H9 (cell line): ENCODE measurements around the gene NHSL1. TPM values are rescaled to one million over a fixed set of nuclear protein-coding genes. Genes with fewer than 3 reads are reported as not detected.

Experiments
- DNase-seq: peaks from one replicate; pipeline ENCODE4 v3.0.0-alpha.2; 2017
- H2AFZ ChIP-seq: one replicate; pipeline ENCODE4 v1.6.1; 2013; ENCODE audit warnings: mild to moderate bottlenecking, low read length, control low read depth, moderate library complexity
- H2AK5ac ChIP-seq: 2 replicates; pipeline ENCODE4 v1.6.1; 2013; ENCODE audit warnings: low read length, control low read depth, mixed read lengths; ENCODE audit not compliant: insufficient read length
- H2BK120ac ChIP-seq: one replicate; pipeline ENCODE4 v1.6.1; 2013; ENCODE audit warnings: low read depth, mild to moderate bottlenecking, low read length, control low read depth, inconsistent platforms; ENCODE audit not compliant: poor library complexity, severe bottlenecking
- H2BK12ac ChIP-seq: 2 replicates; pipeline ENCODE4 v1.6.1; 2013; ENCODE audit warnings: low read length, control low read depth, mixed read lengths, low read depth; ENCODE audit not compliant: insufficient read length
- H2BK15ac ChIP-seq: 2 replicates; pipeline ENCODE4 v1.6.1; 2013; ENCODE audit warnings: low read depth, low read length, control low read depth
- H2BK20ac ChIP-seq: one replicate; pipeline ENCODE4 v1.6.1; 2013; ENCODE audit warnings: low read depth, mild to moderate bottlenecking, low read length, control low read depth, inconsistent platforms; ENCODE audit not compliant: poor library complexity, severe bottlenecking
- H2BK5ac ChIP-seq: 2 replicates; pipeline ENCODE4 v1.6.1; 2013; ENCODE audit warnings: low read length, control low read depth, mixed read lengths; ENCODE audit not compliant: insufficient read length
- H3K14ac ChIP-seq: 2 replicates; pipeline ENCODE4 v1.6.1; 2013; ENCODE audit warnings: low read length, control low read depth; ENCODE audit not compliant: insufficient read depth
- H3K18ac ChIP-seq: 2 replicates; pipeline ENCODE4 v1.6.1; 2013; ENCODE audit warnings: low read depth, mild to moderate bottlenecking, mixed read lengths, low read length, control low read depth; ENCODE audit not compliant: insufficient read length
- H3K23ac ChIP-seq: 2 replicates; pipeline ENCODE4 v1.6.1; 2013; ENCODE audit warnings: low read length, control low read depth, mixed read lengths, low read depth; ENCODE audit not compliant: insufficient read length
- H3K23me2 ChIP-seq: 2 replicates; pipeline ENCODE4 v1.6.1; 2013; ENCODE audit warnings: low read depth, mild to moderate bottlenecking, mixed read lengths, low read length, control low read depth; ENCODE audit not compliant: insufficient read length, poor library complexity, severe bottlenecking
- H3K27ac ChIP-seq: 2 replicates; pipeline ENCODE4 v1.5.1; 2013; ENCODE audit warnings: low read length, control low read depth, mixed read lengths, low read depth; ENCODE audit not compliant: insufficient read length
- H3K27me3 ChIP-seq: 2 replicates; pipeline ENCODE4 v1.6.1; 2013; ENCODE audit warnings: low read length, control low read depth, inconsistent platforms; ENCODE audit not compliant: insufficient read depth
- H3K4ac ChIP-seq: 2 replicates; pipeline ENCODE4 v1.6.1; 2013; ENCODE audit warnings: low read depth, mild to moderate bottlenecking, control low read depth, inconsistent platforms, low read length, moderate library complexity
- H3K4me1 ChIP-seq: 2 replicates; pipeline ENCODE4 v1.6.1; 2013; ENCODE audit warnings: low read length, control low read depth, inconsistent platforms; ENCODE audit not compliant: insufficient read depth
- H3K4me2 ChIP-seq: 2 replicates; pipeline ENCODE4 v1.6.1; 2013; ENCODE audit warnings: low read length, control low read depth, mixed read lengths; ENCODE audit not compliant: insufficient read length, insufficient read depth
- H3K56ac ChIP-seq: 2 replicates; pipeline ENCODE4 v1.6.1; 2013; ENCODE audit warnings: low read depth, mild to moderate bottlenecking, mixed read lengths, low read length, control low read depth; ENCODE audit not compliant: insufficient read length
- H3K79me1 ChIP-seq: 2 replicates; pipeline ENCODE4 v1.6.1; 2013; ENCODE audit warnings: low read depth, mild to moderate bottlenecking, moderate library complexity, low read length, control low read depth, inconsistent platforms; ENCODE audit not compliant: insufficient read depth, poor library complexity, severe bottlenecking
- H3K79me2 ChIP-seq: 2 replicates; pipeline ENCODE4 v1.6.1; 2013; ENCODE audit warnings: low read length, control low read depth, inconsistent platforms; ENCODE audit not compliant: insufficient read depth
- H3K9ac ChIP-seq: 2 replicates; pipeline ENCODE4 v1.6.1; 2013; ENCODE audit warnings: low read length, control low read depth, mixed read lengths; ENCODE audit not compliant: insufficient read length; ENCODE audit errors: extremely low read depth
- H3K9me3 ChIP-seq: one replicate; pipeline ENCODE4 v1.6.1; 2013; ENCODE audit warnings: low read depth, low read length, inconsistent platforms; ENCODE audit not compliant: control insufficient read depth
- H3T11ph ChIP-seq: one replicate; pipeline ENCODE4 v1.6.1; 2013; ENCODE audit warnings: mild to moderate bottlenecking, low read length, control low read depth, inconsistent platforms
- H4K20me1 ChIP-seq: one replicate; pipeline ENCODE4 v1.6.1; 2013; ENCODE audit not compliant: control insufficient read depth, insufficient read length, insufficient read depth
- H4K5ac ChIP-seq: 2 replicates; pipeline ENCODE4 v1.6.1; 2013; ENCODE audit warnings: low read depth, mild to moderate bottlenecking, mixed read lengths, low read length, control low read depth; ENCODE audit not compliant: insufficient read length
- H4K8ac ChIP-seq: replicated peaks from 2 replicates; pipeline ENCODE4 v1.6.1; 2013; ENCODE audit warnings: low read length, control low read depth, mixed read lengths, low read depth; ENCODE audit not compliant: insufficient read length
- H4K91ac ChIP-seq: 2 replicates; pipeline ENCODE4 v1.6.1; 2013; ENCODE audit warnings: low read depth, mild to moderate bottlenecking, moderate library complexity, mixed read lengths, low read length, control low read depth; ENCODE audit not compliant: insufficient read length
- H3K27ac Mint-ChIP-seq, 3 experiments: 2 replicates in 2 of 3; 3 replicates in 1 of 3; pipeline ENCODE4 v1.8.0; 2020 to 2021; ENCODE audit warnings: mixed read lengths in 3 of 3, mild to moderate bottlenecking in 1 of 3, moderate library complexity in 1 of 3
- H3K27me3 Mint-ChIP-seq: 2 replicates; pipeline ENCODE4 v1.8.0; 2021; ENCODE audit warnings: low read depth, mild to moderate bottlenecking, moderate library complexity, mixed read lengths
- H3K36me3 Mint-ChIP-seq, 3 experiments: 2 replicates in 2 of 3; 3 replicates in 1 of 3; pipeline ENCODE4 v1.8.0; 2020 to 2021; ENCODE audit warnings: low read depth in 3 of 3, mixed read lengths in 3 of 3; ENCODE audit not compliant: insufficient read depth in 1 of 3
- H3K4me1 Mint-ChIP-seq, 2 experiments: 2 replicates each; pipeline ENCODE4 v1.8.0; 2020; ENCODE audit warnings: mixed read lengths in 2 of 2
- H3K4me3 Mint-ChIP-seq, 2 experiments: 2 replicates in 1 of 2; 3 replicates in 1 of 2; pipeline ENCODE4 v1.8.0; 2020 to 2021; ENCODE audit warnings: mild to moderate bottlenecking in 2 of 2, mixed read lengths in 2 of 2, moderate library complexity in 1 of 2
- H3K9me3 Mint-ChIP-seq, 2 experiments: 2 replicates in 1 of 2; 3 replicates in 1 of 2; pipeline ENCODE4 v1.8.0; 2020; ENCODE audit warnings: mild to moderate bottlenecking in 2 of 2, mixed read lengths in 2 of 2, moderate library complexity in 1 of 2
- CTCF ChIP-seq: fragments of 200-600 bp; sonication (generic); conservative IDR thresholded peaks from 3 replicates; pipeline ENCODE4 v1.8.0; 2021; ENCODE audit warnings: antibody characterized with exemption, mild to moderate bottlenecking
- WGBS: extraction: QIAGEN DNeasy Blood & Tissue Kit; methylation state at CpG from one replicate; pipeline ENCODE4 v1.1.7; 2013; ENCODE audit warnings: missing lambda C conversion rate, low lambda C conversion rate, mixed read lengths; ENCODE audit not compliant: insufficient read length; ENCODE audit errors: extremely low coverage; 5-methylcytosine and 5-hydroxymethylcytosine counted together
- total RNA-seq: library from RNA; stranded (reverse); gene quantifications from 2 replicates; pipeline ENCODE4 v1.2.1, GENCODE V29; 2021

NHSL1 gene
- total RNA-seq, 1 experiment from 2014 or later: 28.7 TPM

DNA sequence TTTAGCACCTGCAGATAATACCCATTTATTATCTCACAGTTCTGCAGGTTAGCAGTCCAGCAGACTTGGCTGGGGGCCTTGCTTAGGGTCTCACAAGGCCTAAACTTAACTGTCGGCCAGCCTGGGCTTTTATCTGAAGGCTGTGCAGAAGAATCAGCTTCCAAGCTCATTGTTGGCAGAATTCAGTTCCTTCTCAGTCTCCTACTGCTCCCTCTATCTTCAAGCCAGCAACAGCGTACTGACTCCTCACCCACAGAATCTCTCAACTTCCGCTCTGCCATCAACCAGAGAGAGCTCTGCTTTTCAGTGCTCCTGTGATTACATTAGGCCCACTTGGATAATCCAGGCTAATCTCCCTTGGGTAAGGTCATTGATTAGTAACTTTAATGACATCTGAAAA is 30.2 kb upstream of the NHSL1 start:
- H3K27me3 ChIP-seq: no peaks in the 10 kb centered on the region
- H3K36me3 Mint-ChIP-seq: peaks cover 0 to 7% (median 6%) of the 10 kb centered on the region in 3 experiments; a peak in 3 of 7 replicates
- no peaks in the 10 kb centered on the region; a peak in 1 of 5 replicates for H3K9me3 Mint-ChIP-seq
- no peak overlapping the region for H3K14ac ChIP-seq
- H2BK15ac ChIP-seq: no peak overlapping the region
- no peaks in the 10 kb centered on the region for H4K20me1 ChIP-seq
- no peak overlapping the region for H3K56ac ChIP-seq
- no peak overlapping the region for H2BK12ac ChIP-seq
- H3K9ac ChIP-seq: no peak overlapping the region
- H3K18ac ChIP-seq: no peak overlapping the region
- no peak overlapping the region for H4K5ac ChIP-seq
- H2BK20ac ChIP-seq: no peak overlapping the region
- H3K4me1 ChIP-seq: no peaks in the 10 kb centered on the region
- WGBS: no CpG with 5 or more reads among the region's 3 CpGs
- no peak for DNase-seq
- H3K9me3 ChIP-seq: no peaks in the 10 kb centered on the region
- H2AFZ ChIP-seq: no peak overlapping the region
- peak overlapping the region in 2 of 3 experiments; percentile 77 to 94; a peak in 4 of 7 replicates for H3K27ac Mint-ChIP-seq
- H3K79me1 ChIP-seq: no peaks in the 10 kb centered on the region
- TF ChIP-seq CTCF: peak; percentile 36; the same call in 2 of the 3 replicates
- no peaks in the 10 kb centered on the region for H3K79me2 ChIP-seq
- H2BK5ac ChIP-seq: no peak overlapping the region
- H3T11ph ChIP-seq: no peak overlapping the region
- H3K4me3 Mint-ChIP-seq: no peak overlapping the region; a peak in 1 of 5 replicates
- no peak overlapping the region for H2BK120ac ChIP-seq
- H3K23me2 ChIP-seq: no peaks in the 10 kb centered on the region
- H3K4me1 Mint-ChIP-seq: peaks cover 44 to 48% of the 10 kb centered on the region in 2 experiments
- H4K8ac ChIP-seq: no peak overlapping the region
- no peak overlapping the region for H3K27ac ChIP-seq
- no peak overlapping the region for H2AK5ac ChIP-seq
- no peak overlapping the region for H3K4ac ChIP-seq
- H3K4me2 ChIP-seq: no peak overlapping the region
- H3K27me3 Mint-ChIP-seq: no peaks in the 10 kb centered on the region
- no peak overlapping the region for H4K91ac ChIP-seq
- H3K23ac ChIP-seq: no peak overlapping the region
